Measurements from ENCODE around the gene MLF1. TPM values are rescaled to one million over a fixed set of nuclear protein-coding genes. Genes with fewer than 3 reads are reported as not detected.

Gene MLF1
- total RNA-seq, 1 experiment from 2014 or later = 20.4 TPM

- Histone ChIP-seq H3K4me1 (ENCODE audit: insufficient read depth, low read length) (no peaks in the 10 kb centered on the region), H2AK5ac (ENCODE audit: insufficient read length, low read length) (no peak overlapping the region), H2BK15ac (ENCODE audit: low read depth, low read length) (no peak overlapping the region), H3K9ac (ENCODE audit: extremely low read depth, insufficient read length, low read length) (no peak overlapping the region), H3K79me2 (ENCODE audit: insufficient read depth, low read length) (no peaks in the 10 kb centered on the region), H3K14ac (ENCODE audit: insufficient read depth, low read length) (no peak overlapping the region), H2BK20ac (ENCODE audit: low read depth, low read length, poor library complexity, severe bottlenecking) (no peak overlapping the region), H4K5ac (ENCODE audit: insufficient read length, low read depth, low read length) (no peak overlapping the region), H3K27me3 (ENCODE audit: insufficient read depth, low read length) (no peaks in the 10 kb centered on the region), H3K18ac (ENCODE audit: insufficient read length, low read depth, low read length) (no peak overlapping the region), H2BK12ac (ENCODE audit: insufficient read length, low read depth, low read length) (no peak overlapping the region), H2BK120ac (ENCODE audit: low read depth, low read length, poor library complexity, severe bottlenecking) (no peak overlapping the region), H3T11ph (ENCODE audit: low read length) (no peak overlapping the region), H3K56ac (ENCODE audit: insufficient read length, low read depth, low read length) (no peak overlapping the region), H4K91ac (ENCODE audit: insufficient read length, low read depth, low read length) (no peak overlapping the region), H4K8ac (replicated peaks; ENCODE audit: insufficient read length, low read depth, low read length) (no peak overlapping the region), H4K20me1 (ENCODE audit: control insufficient read depth, insufficient read depth, insufficient read length) (no peaks in the 10 kb centered on the region), H3K9me3 (ENCODE audit: control insufficient read depth, low read depth, low read length) (no peaks in the 10 kb centered on the region), H3K23me2 (ENCODE audit: insufficient read length, low read depth, low read length, poor library complexity, severe bottlenecking) (no peaks in the 10 kb centered on the region), H3K4ac (ENCODE audit: low read depth, low read length) (no peak overlapping the region), H2BK5ac (ENCODE audit: insufficient read length, low read length) (no peak overlapping the region), H3K79me1 (ENCODE audit: insufficient read depth, low read depth, low read length, poor library complexity, severe bottlenecking) (no peaks in the 10 kb centered on the region), H3K23ac (ENCODE audit: insufficient read length, low read depth, low read length) (no peak overlapping the region), H3K27ac (ENCODE audit: insufficient read length, low read depth, low read length) (no peak overlapping the region), H3K4me2 (ENCODE audit: insufficient read depth, insufficient read length, low read length) (no peak overlapping the region), H2AFZ (ENCODE audit: low read length) (no peak overlapping the region)
- peaks cover 4% of the 10 kb centered on the region in 2 experiments; a peak in 3 of 5 replicates for H3K9me3 Mint-ChIP-seq
- no peak overlapping the region for H3K27ac Mint-ChIP-seq
- TF ChIP-seq, protein P1, sequence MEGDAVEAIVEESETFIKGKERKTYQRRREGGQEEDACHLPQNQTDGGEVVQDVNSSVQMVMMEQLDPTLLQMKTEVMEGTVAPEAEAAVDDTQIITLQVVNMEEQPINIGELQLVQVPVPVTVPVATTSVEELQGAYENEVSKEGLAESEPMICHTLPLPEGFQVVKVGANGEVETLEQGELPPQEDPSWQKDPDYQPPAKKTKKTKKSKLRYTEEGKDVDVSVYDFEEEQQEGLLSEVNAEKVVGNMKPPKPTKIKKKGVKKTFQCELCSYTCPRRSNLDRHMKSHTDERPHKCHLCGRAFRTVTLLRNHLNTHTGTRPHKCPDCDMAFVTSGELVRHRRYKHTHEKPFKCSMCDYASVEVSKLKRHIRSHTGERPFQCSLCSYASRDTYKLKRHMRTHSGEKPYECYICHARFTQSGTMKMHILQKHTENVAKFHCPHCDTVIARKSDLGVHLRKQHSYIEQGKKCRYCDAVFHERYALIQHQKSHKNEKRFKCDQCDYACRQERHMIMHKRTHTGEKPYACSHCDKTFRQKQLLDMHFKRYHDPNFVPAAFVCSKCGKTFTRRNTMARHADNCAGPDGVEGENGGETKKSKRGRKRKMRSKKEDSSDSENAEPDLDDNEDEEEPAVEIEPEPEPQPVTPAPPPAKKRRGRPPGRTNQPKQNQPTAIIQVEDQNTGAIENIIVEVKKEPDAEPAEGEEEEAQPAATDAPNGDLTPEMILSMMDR (conservative IDR thresholded peaks at IDR 0.05) = no peak
- H3K4me1 Mint-ChIP-seq = no peaks in the 10 kb centered on the region
- no CpG with 5 or more reads among the region's 5 CpGs for WGBS (ENCODE audit: extremely low coverage, insufficient read length, low lambda C conversion rate)
- no peak for DNase-seq
- H3K4me3 Mint-ChIP-seq = no peak overlapping the region
- H3K36me3 Mint-ChIP-seq (ENCODE audit: insufficient read depth in 1 of 3, low read depth in 3 of 3) = no peaks in the 10 kb centered on the region
- peaks cover 2% of the 10 kb centered on the region; the same call in 1 of the 2 replicates for H3K27me3 Mint-ChIP-seq (ENCODE audit: low read depth)
Measured at GRCh38 chr3:158562674-158563073, 8.3 kb upstream of the MLF1 start.
